ENCODE measurements around the gene CYB5RL.

GRCh38 chr1:54158071-54158470 is 41.8 kb downstream of the CYB5RL start:
- TF ChIP-seq CTCF (IDR thresholded peaks at IDR 0.05) (no peak), POLR2A (IDR thresholded peaks at IDR 0.05) (no peak), EP300 (IDR thresholded peaks at IDR 0.05) (no peak)
